Ovary (tissue), 3 donors: Measurements from ENCODE around the gene NT5DC4.

Experiments
- EP300 ChIP-seq: sonication (generic); formaldehyde crosslinking; IDR thresholded peaks from one replicate; pipeline ENCODE4 v1.6.1; 2017; ENCODE audit warnings: antibody characterized with exemption
- TF ChIP-seq, protein P1 (sequence below), 3 donors: fragments of 450-650 bp in 2 of 3; fragments of 200-600 bp in 1 of 3; IDR thresholded peaks; one replicate each; pipeline versions ENCODE4 v1.5.1 to v1.8.0; 2016 to 2022; ENCODE audit warnings: antibody characterized with exemption in 3 of 3, mild to moderate bottlenecking in 1 of 3
- donor health status: DM: no; HTN: no; CAD: no.

GRCh38 chr2:112733871-112734270 lies 13.1 kb downstream of the NT5DC4 start:
- TF ChIP-seq, protein P1, sequence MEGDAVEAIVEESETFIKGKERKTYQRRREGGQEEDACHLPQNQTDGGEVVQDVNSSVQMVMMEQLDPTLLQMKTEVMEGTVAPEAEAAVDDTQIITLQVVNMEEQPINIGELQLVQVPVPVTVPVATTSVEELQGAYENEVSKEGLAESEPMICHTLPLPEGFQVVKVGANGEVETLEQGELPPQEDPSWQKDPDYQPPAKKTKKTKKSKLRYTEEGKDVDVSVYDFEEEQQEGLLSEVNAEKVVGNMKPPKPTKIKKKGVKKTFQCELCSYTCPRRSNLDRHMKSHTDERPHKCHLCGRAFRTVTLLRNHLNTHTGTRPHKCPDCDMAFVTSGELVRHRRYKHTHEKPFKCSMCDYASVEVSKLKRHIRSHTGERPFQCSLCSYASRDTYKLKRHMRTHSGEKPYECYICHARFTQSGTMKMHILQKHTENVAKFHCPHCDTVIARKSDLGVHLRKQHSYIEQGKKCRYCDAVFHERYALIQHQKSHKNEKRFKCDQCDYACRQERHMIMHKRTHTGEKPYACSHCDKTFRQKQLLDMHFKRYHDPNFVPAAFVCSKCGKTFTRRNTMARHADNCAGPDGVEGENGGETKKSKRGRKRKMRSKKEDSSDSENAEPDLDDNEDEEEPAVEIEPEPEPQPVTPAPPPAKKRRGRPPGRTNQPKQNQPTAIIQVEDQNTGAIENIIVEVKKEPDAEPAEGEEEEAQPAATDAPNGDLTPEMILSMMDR (IDR thresholded peaks at IDR 0.05) = no peak
- no peak for TF ChIP-seq EP300
